ENCODE measurements around the gene ZNF277.
"Not testable (repeated sequence)": the region's sequence is repeated elsewhere in the genome, so short reads cannot be mapped to it uniquely, and the experiment has no call there.

Gene ZNF277

GRCh38 chr7:112360681-112361080 is 154.2 kb downstream of the ZNF277 start:
- DNase-seq, result no peak

DNA sequence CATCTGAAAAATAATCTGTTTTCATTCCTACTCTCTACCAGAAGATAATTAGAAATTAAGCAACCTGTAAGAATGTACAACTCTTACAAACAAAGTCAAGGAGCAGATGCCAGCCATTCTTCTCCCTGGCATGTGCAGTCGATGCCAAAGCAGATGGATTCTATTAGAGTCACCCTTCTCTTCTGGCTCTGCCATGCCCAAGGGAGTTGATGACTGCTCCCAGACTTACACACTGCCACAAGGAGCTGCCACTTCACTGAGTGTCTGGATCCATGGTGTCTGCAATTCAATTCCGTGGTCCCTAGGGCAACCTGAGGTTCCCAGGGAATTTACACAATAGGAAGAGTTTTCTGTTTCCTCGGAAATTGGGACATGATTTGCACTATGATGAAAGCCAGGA is 154.7 kb downstream of the ZNF277 start:
- peak; percentile 13 for DNase-seq

- no peak for DNase-seq
Observed at GRCh38 chr7:112362053-112362650, 155.7 kb downstream of the ZNF277 start.

- DNase-seq, result no peak
Observed at GRCh38 chr7:112362731-112363131, 156.2 kb downstream of the ZNF277 start.

DNA sequence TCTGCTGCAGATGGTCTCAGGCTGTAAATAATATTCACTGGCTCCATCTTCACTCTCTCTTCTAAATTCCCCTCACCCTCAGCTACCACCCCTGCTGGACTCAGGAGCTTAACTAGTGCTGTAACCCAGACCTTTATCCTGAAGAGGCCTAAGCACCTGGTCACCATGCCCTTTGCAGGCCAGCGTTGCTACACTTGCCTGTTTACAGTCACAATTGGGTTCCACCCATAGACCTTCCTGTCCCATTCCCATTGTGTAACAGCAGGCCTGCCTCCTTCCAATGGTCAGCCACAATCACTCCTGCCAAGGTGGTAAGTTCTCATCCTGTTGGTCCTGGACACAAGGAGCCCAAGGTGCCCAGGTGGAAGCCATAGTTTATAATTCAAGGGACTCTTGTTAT is 157.9 kb downstream of the ZNF277 start:
- no peak for DNase-seq

- no peak for DNase-seq
Observed at GRCh38 chr7:112365551-112365950, 159.1 kb downstream of the ZNF277 start.

DNA sequence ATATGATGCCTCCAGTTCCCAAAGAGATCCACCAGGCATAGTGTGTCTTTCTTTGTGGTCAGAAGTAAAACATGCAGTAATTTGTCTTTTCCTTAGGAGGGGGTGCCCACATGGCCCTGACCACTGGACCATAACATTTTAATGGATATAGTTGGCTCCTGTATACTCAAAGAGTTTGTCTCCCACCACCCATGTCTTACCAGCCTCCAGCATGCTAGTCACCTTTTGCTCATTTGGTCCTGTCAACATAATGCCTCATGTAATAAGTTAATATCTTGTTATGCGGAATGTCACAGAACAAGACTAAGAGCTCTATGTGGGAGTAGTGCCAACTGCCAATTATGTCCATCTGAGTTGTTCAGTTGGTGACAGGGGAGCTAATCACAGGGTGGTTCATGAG is 160.4 kb downstream of the ZNF277 start:
- no peak for DNase-seq

DNA sequence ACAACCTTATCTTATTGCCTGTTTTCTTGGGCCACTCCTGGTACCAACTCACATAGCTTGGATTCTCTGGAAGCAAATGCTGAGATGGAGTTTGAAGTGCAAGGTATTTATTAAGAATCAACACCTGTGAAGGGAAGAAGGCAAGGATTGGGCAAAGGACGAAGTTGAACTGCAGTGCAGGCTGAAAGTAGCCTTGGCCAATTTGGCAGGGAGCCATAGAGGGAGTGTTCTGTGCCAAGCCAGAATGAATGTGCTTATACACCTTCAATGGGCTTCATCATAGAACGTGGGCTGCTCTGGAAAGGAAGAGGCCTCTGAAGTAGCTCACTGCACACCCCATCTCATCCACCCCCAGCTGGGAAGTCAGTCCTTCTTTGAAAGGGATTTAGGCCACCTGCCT is 163.9 kb downstream of the ZNF277 start:
- no peak for DNase-seq

- peak; percentile 21 for DNase-seq
Observed at GRCh38 chr7:112371701-112372100, 165.2 kb downstream of the ZNF277 start.

DNA sequence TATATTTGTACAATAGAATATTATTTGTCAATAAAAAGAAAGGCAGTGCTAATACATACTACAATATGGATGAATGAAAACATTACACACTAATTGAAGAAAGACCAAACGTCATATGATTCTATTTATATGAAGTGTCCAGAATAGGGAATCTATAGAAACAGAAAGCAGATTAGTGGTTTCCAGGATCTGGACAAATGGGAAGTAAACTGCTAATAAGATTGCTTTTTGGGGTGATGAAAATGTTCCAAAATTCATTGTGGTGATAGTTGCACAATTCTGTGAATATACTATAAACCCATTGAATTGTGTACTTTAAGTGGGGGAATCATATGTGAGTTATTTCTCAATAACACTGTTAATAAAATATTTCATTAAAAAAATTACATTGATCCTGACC is 165.6 kb downstream of the ZNF277 start:
- DNase-seq, result no peak

DNA sequence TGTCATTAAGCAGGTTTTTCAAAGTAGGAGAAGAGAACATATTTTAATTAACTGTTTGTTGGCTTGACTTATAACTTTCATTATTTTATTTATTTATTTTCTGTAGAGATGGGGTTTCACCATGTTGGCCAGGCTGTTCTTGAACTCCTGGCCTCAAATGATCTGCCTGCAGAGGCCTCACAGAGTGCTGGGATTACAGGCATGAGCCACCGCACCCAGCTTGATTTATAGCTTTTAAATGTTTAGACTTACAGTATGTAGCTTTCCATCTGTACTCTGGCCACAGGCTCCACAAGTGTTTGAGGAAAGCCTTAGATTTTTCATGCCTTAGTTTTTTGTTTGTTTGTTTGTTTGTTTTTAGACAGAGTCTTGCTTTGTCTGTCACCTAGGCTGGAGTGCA is 171.1 kb downstream of the ZNF277 start:
- DNase-seq, result no peak

- DNase-seq, result no peak
Observed at GRCh38 chr7:112381311-112382091, 175.0 kb downstream of the ZNF277 start.

DNA sequence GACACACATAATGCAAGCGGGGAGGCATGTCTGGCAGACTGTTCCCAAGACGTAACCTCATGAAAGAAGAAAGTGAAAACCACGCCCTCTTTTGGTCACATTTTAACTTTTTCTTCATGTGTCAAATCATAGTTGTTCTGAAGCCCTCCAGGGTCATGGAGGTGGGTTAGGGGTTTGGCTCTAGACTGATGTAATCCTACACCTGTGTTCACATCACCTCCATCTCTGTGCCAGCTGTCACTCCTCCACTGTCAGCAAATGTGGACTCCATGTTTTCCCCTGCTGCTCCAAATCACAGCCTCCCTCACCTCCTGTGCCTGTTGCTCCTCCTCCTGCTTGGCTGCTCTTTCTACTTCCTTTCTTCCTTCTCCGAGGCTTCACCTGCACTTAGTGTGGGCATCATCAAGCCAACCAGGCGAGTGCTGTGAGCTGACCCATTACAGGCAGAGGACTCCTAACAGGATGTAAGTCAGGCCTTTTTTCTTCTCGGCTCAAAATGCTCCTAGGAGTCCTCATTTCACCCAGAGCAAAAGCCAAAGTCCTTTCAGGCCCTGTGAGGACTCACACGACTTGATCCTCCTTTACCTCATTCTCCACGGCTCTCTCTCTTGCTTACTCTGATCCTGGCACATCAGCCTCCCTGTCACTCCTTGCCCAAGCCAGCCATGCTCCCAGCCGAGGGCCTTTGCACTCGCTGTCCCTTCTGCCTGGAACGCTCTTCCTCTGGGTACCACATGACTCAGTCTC is 177.3 kb downstream of the ZNF277 start:
- no peak for DNase-seq

GRCh38 chr7:112385516-112385915 is 179.0 kb downstream of the ZNF277 start:
- no peak for DNase-seq

GRCh38 chr7:112386619-112387018 is 180.1 kb downstream of the ZNF277 start:
- DNase-seq, result no peak

DNA sequence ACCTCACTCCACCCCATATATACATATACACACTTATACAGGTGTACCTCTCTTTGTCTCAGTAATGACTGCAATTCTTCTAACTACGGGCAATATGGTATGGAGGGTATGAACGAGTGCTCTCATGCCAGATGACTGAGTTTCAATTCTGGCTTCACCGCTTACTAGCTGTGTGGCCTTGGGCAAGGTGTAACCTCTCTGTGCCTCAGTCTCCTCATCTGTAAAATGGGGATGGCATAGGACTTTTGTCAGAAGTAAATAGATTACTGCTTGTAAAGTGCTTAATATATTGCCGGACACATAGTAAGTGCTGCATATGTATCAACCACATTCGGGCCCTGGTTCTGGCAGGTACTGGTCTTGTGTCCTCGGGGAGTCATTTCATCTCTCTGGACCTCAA is 183.7 kb downstream of the ZNF277 start:
- DNase-seq, result no peak

- DNase-seq, result not testable (repeated sequence)
Observed at GRCh38 chr7:112391079-112391821, 184.8 kb downstream of the ZNF277 start.

- DNase-seq, result not testable (repeated sequence)
Observed at GRCh38 chr7:112391841-112392286, 185.4 kb downstream of the ZNF277 start.

Data from NCI-H446 treated with DMSO at 0.1 percent for 48 hours (cell line).